HL-60 (cell line): Measurements from ENCODE around the gene APOH.

Experiments used
- DNase-seq, 2 experiments: peaks; one replicate each; pipeline ENCODE4 v3.0.0-alpha.2; 2010 to 2020; ENCODE audit warnings: low read depth in 1 of 2, low spot score in 1 of 2
- H3K27ac ChIP-seq: fragments of 250-450 bp; sonication (Bioruptor Pico); replicated peaks from 2 replicates; pipeline ENCODE4 v1.5.1; 2020; ENCODE audit warnings: mild to moderate bottlenecking, moderate library complexity
- H3K27me3 ChIP-seq: fragments of 250-450 bp; sonication (Bioruptor Pico); 2 replicates; pipeline ENCODE4 v1.5.1; 2021; ENCODE audit warnings: mild to moderate bottlenecking, moderate library complexity; ENCODE audit not compliant: insufficient read depth, poor library complexity, severe bottlenecking
- H3K4me3 ChIP-seq: replicated peaks from 2 replicates; pipeline ENCODE4 v1.5.1; 2011; ENCODE audit warnings: mild to moderate bottlenecking, control low read depth, low read length; ENCODE audit not compliant: insufficient read depth
- GABPA ChIP-seq: IDR thresholded peaks from 2 replicates; pipeline ENCODE4 v1.6.1; 2012; ENCODE audit warnings: low read depth
- POLR2AphosphoS5 ChIP-seq: IDR thresholded peaks from 2 replicates; pipeline ENCODE4 v1.6.1; 2012; ENCODE audit warnings: low read depth
- SPI1 ChIP-seq: IDR thresholded peaks from 2 replicates; pipeline ENCODE4 v1.6.1; 2012; ENCODE audit warnings: low read depth, mild to moderate bottlenecking, borderline replicate concordance
- TF ChIP-seq, protein P1 (sequence below): IDR thresholded peaks from one replicate; pipeline ENCODE4 v1.5.1; 2011; ENCODE audit warnings: low read length, control low read depth, inconsistent platforms; ENCODE audit not compliant: insufficient read depth
- TF ChIP-seq, protein P2 (sequence below): IDR thresholded peaks from 2 replicates; pipeline ENCODE4 v1.6.1; 2012; ENCODE audit warnings: low read depth; ENCODE audit not compliant: insufficient replicate concordance

Gene APOH

DNA sequence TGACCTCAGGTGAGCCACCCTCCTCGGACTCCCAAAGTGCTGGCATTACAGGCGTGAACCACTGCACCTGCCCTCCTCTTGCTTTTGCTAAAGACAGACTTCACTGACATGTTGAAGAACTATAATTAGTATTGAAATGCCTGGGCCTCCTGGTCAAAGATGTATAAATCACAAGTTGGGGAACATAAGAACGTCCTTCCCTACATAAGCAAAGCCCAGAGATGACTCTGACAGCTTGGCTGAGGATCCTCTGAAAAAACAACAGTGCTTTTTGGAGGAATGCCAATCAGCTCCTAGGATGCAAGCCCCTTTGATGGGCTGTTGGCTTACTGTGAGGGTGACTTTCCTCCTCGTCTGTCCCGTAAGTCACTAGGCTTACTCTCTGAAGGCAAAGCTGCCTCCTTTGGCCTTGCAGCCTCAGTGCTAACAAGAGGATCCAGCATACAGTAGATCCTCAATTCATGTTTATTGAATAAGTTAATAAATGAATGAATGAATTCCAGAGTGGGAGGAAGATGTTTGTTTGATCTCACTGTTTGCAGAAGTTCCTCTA is 6.3 kb downstream of the APOH start:
- TF ChIP-seq SPI1 (no peak), GABPA (no peak), POLR2AphosphoS5 (no peak)
- TF ChIP-seq, protein P1, sequence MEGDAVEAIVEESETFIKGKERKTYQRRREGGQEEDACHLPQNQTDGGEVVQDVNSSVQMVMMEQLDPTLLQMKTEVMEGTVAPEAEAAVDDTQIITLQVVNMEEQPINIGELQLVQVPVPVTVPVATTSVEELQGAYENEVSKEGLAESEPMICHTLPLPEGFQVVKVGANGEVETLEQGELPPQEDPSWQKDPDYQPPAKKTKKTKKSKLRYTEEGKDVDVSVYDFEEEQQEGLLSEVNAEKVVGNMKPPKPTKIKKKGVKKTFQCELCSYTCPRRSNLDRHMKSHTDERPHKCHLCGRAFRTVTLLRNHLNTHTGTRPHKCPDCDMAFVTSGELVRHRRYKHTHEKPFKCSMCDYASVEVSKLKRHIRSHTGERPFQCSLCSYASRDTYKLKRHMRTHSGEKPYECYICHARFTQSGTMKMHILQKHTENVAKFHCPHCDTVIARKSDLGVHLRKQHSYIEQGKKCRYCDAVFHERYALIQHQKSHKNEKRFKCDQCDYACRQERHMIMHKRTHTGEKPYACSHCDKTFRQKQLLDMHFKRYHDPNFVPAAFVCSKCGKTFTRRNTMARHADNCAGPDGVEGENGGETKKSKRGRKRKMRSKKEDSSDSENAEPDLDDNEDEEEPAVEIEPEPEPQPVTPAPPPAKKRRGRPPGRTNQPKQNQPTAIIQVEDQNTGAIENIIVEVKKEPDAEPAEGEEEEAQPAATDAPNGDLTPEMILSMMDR: no peak
- TF ChIP-seq, protein P2, sequence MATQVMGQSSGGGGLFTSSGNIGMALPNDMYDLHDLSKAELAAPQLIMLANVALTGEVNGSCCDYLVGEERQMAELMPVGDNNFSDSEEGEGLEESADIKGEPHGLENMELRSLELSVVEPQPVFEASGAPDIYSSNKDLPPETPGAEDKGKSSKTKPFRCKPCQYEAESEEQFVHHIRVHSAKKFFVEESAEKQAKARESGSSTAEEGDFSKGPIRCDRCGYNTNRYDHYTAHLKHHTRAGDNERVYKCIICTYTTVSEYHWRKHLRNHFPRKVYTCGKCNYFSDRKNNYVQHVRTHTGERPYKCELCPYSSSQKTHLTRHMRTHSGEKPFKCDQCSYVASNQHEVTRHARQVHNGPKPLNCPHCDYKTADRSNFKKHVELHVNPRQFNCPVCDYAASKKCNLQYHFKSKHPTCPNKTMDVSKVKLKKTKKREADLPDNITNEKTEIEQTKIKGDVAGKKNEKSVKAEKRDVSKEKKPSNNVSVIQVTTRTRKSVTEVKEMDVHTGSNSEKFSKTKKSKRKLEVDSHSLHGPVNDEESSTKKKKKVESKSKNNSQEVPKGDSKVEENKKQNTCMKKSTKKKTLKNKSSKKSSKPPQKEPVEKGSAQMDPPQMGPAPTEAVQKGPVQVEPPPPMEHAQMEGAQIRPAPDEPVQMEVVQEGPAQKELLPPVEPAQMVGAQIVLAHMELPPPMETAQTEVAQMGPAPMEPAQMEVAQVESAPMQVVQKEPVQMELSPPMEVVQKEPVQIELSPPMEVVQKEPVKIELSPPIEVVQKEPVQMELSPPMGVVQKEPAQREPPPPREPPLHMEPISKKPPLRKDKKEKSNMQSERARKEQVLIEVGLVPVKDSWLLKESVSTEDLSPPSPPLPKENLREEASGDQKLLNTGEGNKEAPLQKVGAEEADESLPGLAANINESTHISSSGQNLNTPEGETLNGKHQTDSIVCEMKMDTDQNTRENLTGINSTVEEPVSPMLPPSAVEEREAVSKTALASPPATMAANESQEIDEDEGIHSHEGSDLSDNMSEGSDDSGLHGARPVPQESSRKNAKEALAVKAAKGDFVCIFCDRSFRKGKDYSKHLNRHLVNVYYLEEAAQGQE: no peak
- H3K27me3 ChIP-seq: peaks cover 2% of the 10 kb centered on the region
- DNase-seq: no peak
- no peak overlapping the region for H3K4me3 ChIP-seq
- no peak overlapping the region for H3K27ac ChIP-seq

DNA sequence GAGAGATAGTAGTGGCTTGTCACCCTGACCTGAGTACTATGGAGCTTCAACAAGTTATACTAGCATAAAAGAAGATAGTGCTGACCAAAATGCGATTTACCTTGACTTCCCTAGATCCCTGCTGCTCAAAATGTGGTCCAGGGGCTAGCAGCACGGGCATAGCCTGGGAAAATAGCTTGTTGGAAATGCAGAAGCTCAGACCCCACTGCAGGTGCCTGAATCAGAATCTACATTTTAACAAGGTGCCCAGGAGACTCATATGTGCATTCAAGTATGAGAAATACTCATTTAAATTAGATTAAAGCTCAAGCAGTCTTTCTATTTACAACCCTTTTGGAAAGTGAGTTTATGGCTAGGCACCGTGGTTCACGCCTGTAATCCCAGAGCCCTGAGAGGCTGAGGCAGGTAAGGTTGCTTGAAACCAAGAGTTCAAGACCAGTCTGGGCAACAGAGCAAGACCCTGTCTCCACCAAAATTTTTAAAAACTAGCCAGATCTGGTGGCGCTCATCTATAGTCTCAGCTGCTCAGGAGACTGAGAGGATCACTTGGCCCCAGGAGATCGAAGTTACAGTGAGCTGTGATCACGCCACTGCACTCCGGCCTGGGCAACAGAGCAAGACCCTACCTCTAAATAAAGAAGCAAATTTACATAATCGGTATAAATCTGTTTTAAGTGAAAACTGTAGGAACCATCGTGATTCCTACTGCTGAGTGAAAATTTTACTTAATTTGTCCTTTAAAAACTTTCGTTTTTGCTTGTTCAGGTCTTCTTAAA is 7.3 kb downstream of the APOH start:
- no peak for DNase-seq
- TF ChIP-seq GABPA (no peak), SPI1 (no peak), POLR2AphosphoS5 (no peak)
- TF ChIP-seq, protein P2: no peak
- TF ChIP-seq, protein P1: no peak
- H3K27me3 ChIP-seq: peaks cover 2% of the 10 kb centered on the region
- no peak overlapping the region for H3K27ac ChIP-seq
- H3K4me3 ChIP-seq: no peak overlapping the region

DNA sequence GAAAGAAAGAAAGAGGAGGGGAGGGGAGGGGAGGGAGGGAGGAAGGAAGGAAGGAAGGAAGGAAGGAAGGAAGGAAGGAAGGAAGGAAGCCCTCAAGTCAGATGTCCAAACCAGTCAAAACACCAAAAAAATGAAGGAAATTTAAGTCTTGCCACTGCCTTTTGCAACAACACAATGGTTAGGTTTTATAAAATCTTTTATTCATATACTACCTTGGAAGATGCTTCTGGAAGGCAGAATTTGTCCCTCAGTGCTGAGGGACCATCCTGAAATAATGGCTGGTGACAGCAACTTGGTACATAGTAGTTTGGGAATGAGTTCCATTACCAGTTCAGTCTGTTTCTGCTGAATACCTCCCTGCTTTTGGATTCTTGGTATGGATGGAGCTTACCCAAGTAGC is 7.9 kb downstream of the APOH start:
- H3K4me3 ChIP-seq: no peak overlapping the region
- peaks cover 2% of the 10 kb centered on the region for H3K27me3 ChIP-seq
- no peak for TF ChIP-seq POLR2AphosphoS5
- no peak for TF ChIP-seq SPI1
- TF ChIP-seq, protein P1: no peak
- TF ChIP-seq GABPA: no peak
- TF ChIP-seq, protein P2: no peak
- H3K27ac ChIP-seq: no peak overlapping the region
- DNase-seq: no peak
